Breast epithelium (tissue), 4 donors: ENCODE results near the gene BCL7C. TPM values are rescaled to one million over a fixed set of nuclear protein-coding genes. Genes with fewer than 3 reads are reported as not detected.

Experiments used
- DNase-seq, 2 donors: peaks; one replicate each; pipeline ENCODE4 v3.0.0-alpha.2; 2019; ENCODE audit warnings: low spot score in 2 of 2
- H3K27ac ChIP-seq, 2 donors: fragments of 200-600 bp; sonication (generic) in 1 of 2; one replicate each; pipeline ENCODE4 v1.5.1; 2016 to 2019; ENCODE audit warnings: mild to moderate bottlenecking in 1 of 2
- H3K27me3 ChIP-seq, 2 donors: fragments of 200-600 bp; sonication (generic) in 1 of 2; one replicate each; pipeline versions ENCODE4 v1.5.1 to v1.6.0; 2017 to 2019; ENCODE audit warnings: control low read depth in 1 of 2, mild to moderate bottlenecking in 1 of 2
- H3K36me3 ChIP-seq: fragments of 200-600 bp; one replicate; pipeline ENCODE4 v1.5.1; 2019
- H3K4me1 ChIP-seq, 2 donors: fragments of 200-600 bp; sonication (generic); one replicate each; pipeline ENCODE4 v1.5.1; 2016 to 2019; ENCODE audit warnings: control low read depth in 1 of 2
- H3K4me3 ChIP-seq, 3 donors: fragments of 200-600 bp; sonication (generic); 1 replicate in 2 of 3; 2 replicates in 1 of 3; pipeline ENCODE4 v1.5.1; 2016 to 2019; ENCODE audit warnings: mild to moderate bottlenecking in 3 of 3, moderate library complexity in 2 of 3
- H3K9me3 ChIP-seq, 2 donors: fragments of 200-600 bp; sonication (generic) in 1 of 2; one replicate each; pipeline ENCODE4 v1.5.1; 2016 to 2019; ENCODE audit warnings: control low read depth in 1 of 2
- POLR2A ChIP-seq: fragments of 450-650 bp; IDR thresholded peaks from one replicate; pipeline ENCODE4 v1.6.1; 2016; ENCODE audit warnings: antibody characterized with exemption, mild to moderate bottlenecking, moderate library complexity
- POLR2AphosphoS5 ChIP-seq, 3 donors: sonication (generic); formaldehyde crosslinking; IDR thresholded peaks; one replicate each; pipeline ENCODE4 v1.6.1; 2017; ENCODE audit warnings: antibody characterized with exemption in 3 of 3
- intact Hi-C: fragments of 100-400 bp; cut with DNase I; formaldehyde crosslinking; loops from one replicate; pipeline ENCODE4 v1.15.1; 2023; ENCODE audit warnings: low total_unique reads
- total RNA-seq, 3 donors: library from RNA; depleted of rRNA; stranded (reverse); fragments of >200 nt; gene quantifications; one replicate each; pipeline ENCODE4 v1.1.0, GENCODE V29; 2016
- TF ChIP-seq, protein P1 (sequence below), 3 donors: fragments of 450-650 bp; IDR thresholded peaks; one replicate each; pipeline ENCODE4 v1.5.1; 2016 to 2017; ENCODE audit warnings: antibody characterized with exemption in 3 of 3, mild to moderate bottlenecking in 3 of 3, moderate library complexity in 3 of 3

Gene BCL7C
- total RNA-seq, 3 donors from 2014 or later: 29.4 to 47.2 (median 36.2) TPM

DNA sequence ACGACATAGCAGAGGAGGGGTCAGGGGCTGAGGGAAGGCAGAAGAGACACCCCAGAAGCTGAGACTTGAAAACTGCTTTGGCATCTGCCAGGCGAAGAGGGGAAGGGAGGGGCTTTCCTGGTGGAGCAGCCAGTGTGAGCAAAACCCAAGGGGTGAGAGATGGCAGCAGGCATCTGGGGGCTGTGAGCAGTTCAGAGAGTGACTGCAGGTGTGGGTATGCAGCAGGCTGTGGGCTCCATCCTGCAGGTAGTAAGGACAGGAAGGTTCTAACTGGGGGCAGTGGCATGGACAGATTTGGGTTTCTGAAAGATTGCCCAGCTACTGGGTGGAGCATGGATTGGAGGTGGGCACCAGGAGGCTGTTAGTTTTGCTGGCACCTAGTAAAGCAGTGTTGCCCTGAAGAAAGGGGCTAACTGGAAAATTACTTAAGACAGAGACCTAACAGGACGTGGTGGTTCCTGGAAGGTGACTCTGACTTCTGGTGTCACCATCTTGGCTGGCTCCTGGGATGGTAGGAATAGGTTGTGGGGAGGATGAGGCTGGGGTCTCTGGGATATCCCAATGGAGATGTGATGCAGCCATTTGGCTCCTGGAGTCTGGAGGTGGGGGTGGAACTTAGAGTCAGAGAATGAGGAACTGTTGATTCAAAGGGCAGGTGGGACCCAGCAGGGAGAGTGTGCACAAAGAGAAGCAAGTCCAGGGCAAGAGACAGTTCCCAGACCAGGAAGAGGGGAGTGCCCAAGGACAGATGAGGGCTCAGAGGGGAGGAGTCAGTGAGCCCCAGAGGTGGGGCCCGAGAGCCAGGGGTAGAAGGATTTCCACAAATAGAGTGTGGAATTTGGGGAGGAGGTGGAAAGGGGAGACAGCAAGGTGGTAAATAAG is 11.2 kb downstream of the BCL7C start:
- Histone ChIP-seq H3K36me3 (no peaks in the 10 kb centered on the region), H3K4me3 (no peak overlapping the region), H3K27me3 (no peaks in the 10 kb centered on the region), H3K27ac (no peak overlapping the region), H3K4me1 (no peaks in the 10 kb centered on the region), H3K9me3 (no peaks in the 10 kb centered on the region)
- intact Hi-C loops: no loop called here
- no peak for DNase-seq
- TF ChIP-seq POLR2A (no peak), POLR2AphosphoS5 (IDR thresholded peaks at IDR 0.05) (no peak)
- TF ChIP-seq, protein P1, sequence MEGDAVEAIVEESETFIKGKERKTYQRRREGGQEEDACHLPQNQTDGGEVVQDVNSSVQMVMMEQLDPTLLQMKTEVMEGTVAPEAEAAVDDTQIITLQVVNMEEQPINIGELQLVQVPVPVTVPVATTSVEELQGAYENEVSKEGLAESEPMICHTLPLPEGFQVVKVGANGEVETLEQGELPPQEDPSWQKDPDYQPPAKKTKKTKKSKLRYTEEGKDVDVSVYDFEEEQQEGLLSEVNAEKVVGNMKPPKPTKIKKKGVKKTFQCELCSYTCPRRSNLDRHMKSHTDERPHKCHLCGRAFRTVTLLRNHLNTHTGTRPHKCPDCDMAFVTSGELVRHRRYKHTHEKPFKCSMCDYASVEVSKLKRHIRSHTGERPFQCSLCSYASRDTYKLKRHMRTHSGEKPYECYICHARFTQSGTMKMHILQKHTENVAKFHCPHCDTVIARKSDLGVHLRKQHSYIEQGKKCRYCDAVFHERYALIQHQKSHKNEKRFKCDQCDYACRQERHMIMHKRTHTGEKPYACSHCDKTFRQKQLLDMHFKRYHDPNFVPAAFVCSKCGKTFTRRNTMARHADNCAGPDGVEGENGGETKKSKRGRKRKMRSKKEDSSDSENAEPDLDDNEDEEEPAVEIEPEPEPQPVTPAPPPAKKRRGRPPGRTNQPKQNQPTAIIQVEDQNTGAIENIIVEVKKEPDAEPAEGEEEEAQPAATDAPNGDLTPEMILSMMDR (IDR thresholded peaks at IDR 0.05): no peak

DNA sequence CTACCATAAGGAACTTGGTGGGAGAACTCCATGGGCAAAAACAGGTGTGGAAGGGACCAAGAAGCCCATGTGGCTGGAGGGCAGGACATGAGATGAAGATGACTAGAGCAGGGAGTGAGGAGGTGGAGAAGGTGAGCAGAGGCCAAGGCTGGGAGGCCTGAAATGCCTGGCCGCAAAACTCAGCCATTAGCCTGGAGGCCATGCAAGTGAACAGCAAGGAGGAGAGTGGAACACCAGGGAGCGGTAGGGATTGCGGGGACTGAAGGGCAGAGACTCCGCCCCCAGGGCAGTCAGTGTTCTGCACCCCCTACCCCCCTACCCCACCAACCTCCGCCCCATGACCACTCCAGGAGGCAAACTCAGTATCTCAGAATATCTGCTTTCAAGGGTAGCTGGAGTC is 17.0 kb downstream of the BCL7C start:
- peak overlapping the region; percentile 95 to 97 (median 96) for H3K4me3 ChIP-seq
- TF ChIP-seq POLR2AphosphoS5 (IDR thresholded peaks at IDR 0.05): no peak
- TF ChIP-seq, protein P1 (IDR thresholded peaks at IDR 0.05): no peak
- no peak for TF ChIP-seq POLR2A
- H3K27me3 ChIP-seq: no peaks in the 10 kb centered on the region
- no peaks in the 10 kb centered on the region for H3K36me3 ChIP-seq
- H3K4me1 ChIP-seq: peaks cover 0 to 9% of the 10 kb centered on the region in 2 donors
- H3K27ac ChIP-seq: peak overlapping the region; percentile 89 to 94
- DNase-seq: no peak
- intact Hi-C loops: no loop called here
- H3K9me3 ChIP-seq: no peaks in the 10 kb centered on the region

DNA sequence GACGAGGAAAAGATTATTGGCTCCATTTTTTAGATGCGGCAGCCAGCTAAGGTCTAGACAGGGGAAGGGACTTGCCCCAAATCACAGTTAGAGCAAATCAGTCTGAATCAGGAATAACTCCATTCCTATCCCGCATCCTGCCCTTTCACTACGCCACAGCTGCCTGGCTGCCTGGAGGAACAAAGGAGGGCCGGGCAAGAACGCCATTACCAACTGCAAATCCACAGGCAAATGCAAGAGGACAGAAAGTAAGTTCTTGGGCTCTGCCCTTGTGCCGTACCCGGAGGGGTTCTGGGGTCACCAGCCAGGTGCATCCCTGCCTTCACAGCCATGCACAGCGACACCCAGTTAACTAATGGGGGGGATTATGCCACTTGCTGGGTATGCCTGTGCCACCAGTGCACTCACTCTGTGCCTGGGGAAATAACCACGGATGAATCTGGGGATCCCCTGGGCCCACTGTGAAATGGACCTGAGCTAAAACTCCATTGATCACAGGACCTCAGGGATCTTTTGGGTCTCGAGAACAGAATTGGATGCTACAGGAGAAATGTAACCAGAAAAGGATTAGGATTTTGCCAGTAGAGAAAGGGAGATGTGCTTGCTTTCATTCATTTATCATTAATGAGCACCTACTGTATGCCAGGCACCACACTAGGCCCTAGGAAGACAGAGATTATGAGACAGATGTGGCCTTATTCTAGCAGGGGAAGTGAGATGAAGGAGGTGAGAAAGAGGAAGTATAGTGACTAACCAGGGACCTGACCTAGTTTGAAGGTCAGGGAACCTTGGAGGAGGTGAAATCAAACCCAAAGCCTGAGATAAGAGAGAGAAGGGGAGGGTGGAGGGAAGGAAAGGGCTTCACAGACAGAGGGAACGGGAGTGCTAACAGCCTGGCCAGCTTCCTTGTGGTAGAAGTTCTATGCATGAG is 17.7 kb downstream of the BCL7C start:
- peaks cover 0 to 9% of the 10 kb centered on the region in 2 donors for H3K4me1 ChIP-seq
- TF ChIP-seq POLR2AphosphoS5 (IDR thresholded peaks at IDR 0.05) (no peak), POLR2A (no peak)
- TF ChIP-seq, protein P1 (IDR thresholded peaks at IDR 0.05): no peak
- peak overlapping the region; percentile 89 to 94 for H3K27ac ChIP-seq
- intact Hi-C loops: no loop called here
- no peaks in the 10 kb centered on the region for H3K36me3 ChIP-seq
- H3K9me3 ChIP-seq: no peaks in the 10 kb centered on the region
- peak overlapping the region; percentile 95 to 97 (median 96) for H3K4me3 ChIP-seq
- no peak for DNase-seq
- H3K27me3 ChIP-seq: no peaks in the 10 kb centered on the region

DNA sequence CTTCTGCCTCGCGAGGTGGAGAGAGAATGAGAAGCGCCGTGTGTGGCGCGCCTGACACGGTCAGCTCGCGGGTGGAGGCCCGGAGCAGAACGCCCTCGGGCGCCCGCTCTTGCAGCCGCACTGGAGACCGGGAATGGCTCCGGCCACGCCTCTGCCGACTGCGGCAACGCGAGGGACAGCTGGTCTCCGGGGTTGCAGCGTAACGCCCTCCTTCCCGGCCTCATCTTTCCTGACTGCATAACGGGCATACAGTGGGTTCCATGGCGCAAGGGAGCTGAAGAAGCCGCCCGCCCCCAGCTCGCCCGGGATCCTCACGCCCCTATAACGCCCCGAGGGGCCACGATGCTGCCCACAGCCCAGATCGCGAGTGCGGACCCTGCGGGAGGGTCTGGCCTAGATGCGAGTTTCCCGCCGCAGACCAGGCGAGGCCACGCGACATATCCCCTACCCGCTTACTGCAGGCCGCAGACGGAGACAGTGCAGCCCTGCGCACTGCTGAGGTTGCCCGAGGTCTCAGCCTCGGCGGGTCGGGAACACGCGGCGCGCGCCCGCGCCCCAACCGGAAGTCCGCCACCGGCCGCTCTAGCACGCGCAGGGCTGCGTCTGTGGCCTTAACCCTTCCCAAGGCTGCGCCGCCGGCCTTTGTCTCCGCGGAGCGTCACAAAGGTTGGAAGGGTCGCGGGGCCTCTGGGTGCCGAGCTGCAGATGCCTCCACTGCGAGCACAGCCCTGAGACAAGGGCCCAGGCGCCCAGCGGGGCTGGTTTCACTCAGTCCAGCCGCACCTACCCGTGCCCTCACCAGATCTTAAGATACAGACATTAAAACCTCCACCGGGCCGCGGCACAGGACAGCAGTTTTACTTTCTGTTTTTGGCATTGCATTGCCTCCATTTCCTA is 18.8 kb downstream of the BCL7C start:
- Histone ChIP-seq H3K9me3 (no peaks in the 10 kb centered on the region), H3K27ac (peak overlapping the region; percentile 89 to 94), H3K4me1 (peaks cover 0 to 9% of the 10 kb centered on the region in 2 donors), H3K36me3 (no peaks in the 10 kb centered on the region), H3K4me3 (peak overlapping the region; percentile 95 to 97 (median 96)), H3K27me3 (no peaks in the 10 kb centered on the region)
- peak; percentile 77 to 90 for DNase-seq
- intact Hi-C loops: no loop called here
- peak; percentile 69 to 84 (median 71) for TF ChIP-seq POLR2AphosphoS5 (IDR thresholded peaks at IDR 0.05)
- TF ChIP-seq POLR2A: peak; percentile 41
- TF ChIP-seq, protein P1 (IDR thresholded peaks at IDR 0.05): no peak
